GM23338 (cell line): ENCODE results near the gene SLC26A11. TPM values are rescaled to one million over a fixed set of nuclear protein-coding genes. Genes with fewer than 3 reads are reported as not detected.
A peak's percentile ranks its signal among the peaks of the same experiment; 100 is the strongest.

Experiments
- ATAC-seq: fragments of 200-7000 bp; cut with Tn5 transposase; 3 replicates; pipeline ENCODE4 v1.9.1; 2020
- DNase-seq: peaks from one replicate; pipeline ENCODE4 v3.0.0-alpha.2; 2015; ENCODE audit warnings: low spot score
- H2AFZ ChIP-seq: fragments of 200-600 bp; sonication (generic); 2 replicates; pipeline ENCODE4 v1.8.0; 2016; ENCODE audit warnings: antibody characterized with exemption, mild to moderate bottlenecking, moderate library complexity
- H3F3A ChIP-seq: fragments of 200-600 bp; sonication (generic); replicated peaks from 2 replicates; pipeline ENCODE4 v1.8.0; 2017; ENCODE audit warnings: antibody characterized with exemption, mixed run types, low read depth
- H3K27ac ChIP-seq: fragments of 200-600 bp; sonication (generic); 2 replicates; pipeline ENCODE4 v1.6.1; 2016; ENCODE audit warnings: low read depth
- H3K27me3 ChIP-seq: fragments of 200-600 bp; sonication (generic); 2 replicates; pipeline ENCODE4 v1.8.0; 2016; ENCODE audit warnings: mild to moderate bottlenecking, mixed run types, moderate library complexity; ENCODE audit not compliant: insufficient read depth
- H3K36me3 ChIP-seq: fragments of 200-600 bp; sonication (generic); 2 replicates; pipeline ENCODE4 v1.8.0; 2016; ENCODE audit warnings: mild to moderate bottlenecking; ENCODE audit not compliant: insufficient read depth
- H3K4me1 ChIP-seq: fragments of 200-600 bp; sonication (generic); 2 replicates; pipeline ENCODE4 v1.8.0; 2016; ENCODE audit warnings: mild to moderate bottlenecking, moderate library complexity; ENCODE audit not compliant: insufficient read depth
- H3K4me2 ChIP-seq: fragments of 200-600 bp; sonication (generic); 2 replicates; pipeline ENCODE4 v1.7.1; 2017; ENCODE audit warnings: mixed run types
- H3K4me3 ChIP-seq: fragments of 200-600 bp; sonication (generic); 2 replicates; pipeline ENCODE4 v1.6.1; 2016; ENCODE audit warnings: mixed run types
- H3K79me2 ChIP-seq: fragments of 200-600 bp; sonication (generic); replicated peaks from 2 replicates; pipeline ENCODE4 v1.8.0; 2017; ENCODE audit warnings: mild to moderate bottlenecking; ENCODE audit not compliant: insufficient read depth
- H3K9me2 ChIP-seq: fragments of 200-600 bp; sonication (generic); 2 replicates; pipeline ENCODE4 v1.8.0; 2017; ENCODE audit not compliant: insufficient read depth
- H4K20me1 ChIP-seq: fragments of 200-600 bp; sonication (generic); replicated peaks from 2 replicates; pipeline ENCODE4 v1.8.0; 2017; ENCODE audit warnings: mild to moderate bottlenecking; ENCODE audit not compliant: insufficient read depth
- H3K27ac Mint-ChIP-seq: 2 replicates; pipeline ENCODE4 v1.8.0; 2020; ENCODE audit warnings: inconsistent platforms, mild to moderate bottlenecking, moderate library complexity, mixed read lengths
- H3K27me3 Mint-ChIP-seq: 3 replicates; pipeline ENCODE4 v1.8.0; 2022; ENCODE audit warnings: low read depth, mild to moderate bottlenecking, moderate library complexity, mixed read lengths, inconsistent platforms; ENCODE audit not compliant: insufficient read depth, poor library complexity
- H3K36me3 Mint-ChIP-seq: 3 replicates; pipeline ENCODE4 v1.8.0; 2021; ENCODE audit warnings: low read depth, mild to moderate bottlenecking, inconsistent platforms, moderate library complexity, mixed read lengths
- H3K4me1 Mint-ChIP-seq: 3 replicates; pipeline ENCODE4 v1.8.0; 2020; ENCODE audit warnings: mild to moderate bottlenecking, inconsistent platforms, mixed read lengths
- H3K4me3 Mint-ChIP-seq: 3 replicates; pipeline ENCODE4 v1.8.0; 2021; ENCODE audit warnings: moderate library complexity, mild to moderate bottlenecking, inconsistent platforms, mixed read lengths
- H3K9me3 Mint-ChIP-seq: 3 replicates; pipeline ENCODE4 v1.8.0; 2020; ENCODE audit warnings: moderate library complexity, mild to moderate bottlenecking, inconsistent platforms, mixed read lengths
- CREB1 ChIP-seq: fragments of 250-450 bp; sonication (Bioruptor Pico); IDR thresholded peaks from 2 replicates; pipeline ENCODE4 v1.5.0; 2020; ENCODE audit warnings: low read depth, mild to moderate bottlenecking, moderate library complexity
- ETS1 ChIP-seq: IDR thresholded peaks from 2 replicates; pipeline ENCODE4 v1.6.1; 2016; ENCODE audit warnings: antibody characterized with exemption
- EZH2 ChIP-seq: fragments of 200-600 bp; sonication (generic); IDR thresholded peaks from one replicate; pipeline ENCODE4 v1.8.0; 2017; ENCODE audit warnings: antibody characterized with exemption, mild to moderate bottlenecking, low read depth; ENCODE audit not compliant: unreplicated experiment
- EZH2phosphoT487 ChIP-seq: fragments of 200-600 bp; sonication (generic); IDR thresholded peaks from one replicate; pipeline ENCODE4 v1.8.1; 2018; ENCODE audit warnings: antibody characterized with exemption; ENCODE audit not compliant: unreplicated experiment
- JUNB ChIP-seq: IDR thresholded peaks from one replicate; pipeline ENCODE4 v1.6.1; 2016; ENCODE audit warnings: antibody characterized with exemption; ENCODE audit not compliant: unreplicated experiment
- NANOG ChIP-seq: IDR thresholded peaks from 2 replicates; pipeline ENCODE4 v1.6.1; 2016; ENCODE audit warnings: antibody characterized with exemption, borderline replicate concordance
- POLR2AphosphoS5 ChIP-seq: IDR thresholded peaks from 2 replicates; pipeline ENCODE4 v1.6.1; 2016; ENCODE audit warnings: antibody characterized with exemption, low read depth
- ZNF114 ChIP-seq: fragments of 250-450 bp; sonication (Bioruptor Pico); IDR thresholded peaks from 2 replicates; pipeline ENCODE4 v1.5.0; 2020; ENCODE audit warnings: mild to moderate bottlenecking, moderate library complexity
- ZNF331 ChIP-seq: fragments of 250-450 bp; sonication (Bioruptor Pico); IDR thresholded peaks from 2 replicates; pipeline ENCODE4 v1.5.0; 2020; ENCODE audit warnings: low read depth, mild to moderate bottlenecking, moderate library complexity
- long read RNA-seq: library from polyadenylated mRNA; unstranded; transcript quantifications from one replicate; pipeline ENCODE4 v2.0.0, GENCODE V29; 2020; ENCODE audit not compliant: unreplicated experiment
- polyA plus RNA-seq: library from polyadenylated mRNA; unstranded; fragments of >200 nt; fragmentation: Nextera tagmentation; extraction: Ambion mirVana; gene quantifications from 2 replicates; pipeline ENCODE4 v1.2.1, GENCODE V29; 2016
- total RNA-seq: library from RNA; depleted of rRNA; stranded (reverse); fragments of >200 nt; shearing (Covaris generic); gene quantifications from 2 replicates; pipeline ENCODE4 v1.2.3, GENCODE V29; 2014; rRNA removed
- TF ChIP-seq, protein P1 (sequence below): IDR thresholded peaks from one replicate; pipeline ENCODE4 v1.6.1; 2018; ENCODE audit warnings: antibody characterized with exemption; ENCODE audit not compliant: unreplicated experiment

Gene SLC26A11
- total RNA-seq (16.1 and 23.0 TPM in 2 replicates), polyA plus RNA-seq (10.8 and 10.9 TPM in 2 replicates)
- long read RNA-seq, partial matches to known transcripts: 0 of 5 reads
- long read RNA-seq, other reads (novel, unspliced or antisense): 2 of 5 reads

- ATAC-seq (peak; percentile 89), DNase-seq (peak; percentile 94)
- peaks cover 7% of the 10 kb centered on the region; the same call in 1 of the 2 replicates for H3K4me1 ChIP-seq
- peak within 1 kb of the TSS; percentile 94 for H2AFZ ChIP-seq
- peaks cover 7% of the 10 kb centered on the region for H3K27me3 Mint-ChIP-seq
- H3K9me2 ChIP-seq: no peaks in the 10 kb centered on the region
- H3K27ac Mint-ChIP-seq: peak within 1 kb of the TSS; percentile 52; the same call in 1 of the 2 replicates
- H3K36me3 ChIP-seq: no peaks in the 10 kb centered on the region
- no peaks in the 10 kb centered on the region for H3K27me3 ChIP-seq
- H4K20me1 ChIP-seq: no peaks in the 10 kb centered on the region
- H3F3A ChIP-seq: peaks cover 7% of the 10 kb centered on the region; the same call in 1 of the 2 replicates
- H3K36me3 Mint-ChIP-seq: peaks cover 28% of the 10 kb centered on the region
- peaks cover 7% of the 10 kb centered on the region; the same call in 1 of the 2 replicates for H3K79me2 ChIP-seq
- H3K4me3 Mint-ChIP-seq: peak within 1 kb of the TSS; percentile 94
- no peak within 1 kb of the TSS for H3K27ac ChIP-seq
- TF ChIP-seq POLR2AphosphoS5 (peak; percentile 80), ZNF331 (CRISPR knock-in tag) (no peak)
- H3K9me3 Mint-ChIP-seq: no peaks in the 10 kb centered on the region; the same call in 2 of the 3 replicates
- H3K4me2 ChIP-seq: peak within 1 kb of the TSS; percentile 97
- peaks cover 20% of the 10 kb centered on the region for H3K4me1 Mint-ChIP-seq
- H3K4me3 ChIP-seq: peak within 1 kb of the TSS; percentile 93
These were observed at the start of gene SLC26A11, which contains the start of gene SGSH for GRCh38 chr17:80220054-80220735. SLC26A11 (plus strand) TSS chr17:80220427; CDS start chr17:80221561, 1,134 bp downstream. SGSH (minus strand) TSS chr17:80220333; CDS start chr17:80220313, 20 bp downstream.

DNA sequence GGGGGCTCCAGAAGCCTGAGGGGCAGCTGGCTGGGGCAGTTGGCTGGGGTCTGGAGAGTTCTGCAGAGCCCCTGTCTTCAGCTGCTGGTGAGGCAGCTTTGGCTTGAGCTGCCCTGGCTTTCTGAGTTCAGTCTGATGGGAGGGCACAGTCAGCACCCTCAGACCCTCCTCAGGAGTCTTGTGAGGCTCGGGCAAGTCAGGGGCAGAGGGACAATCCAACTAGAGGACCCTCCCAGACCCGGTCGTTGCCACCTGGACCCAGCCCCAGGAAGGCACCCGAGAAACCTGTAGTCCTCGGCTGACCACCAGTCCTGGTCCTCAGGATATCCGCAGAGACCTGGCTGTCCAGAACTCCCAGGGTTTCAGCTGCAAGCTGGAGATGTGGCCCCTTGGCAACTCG lies 48.5 kb upstream of the SLC26A11 start:
- Mint-ChIP-seq H3K4me3 (no peak overlapping the region), H3K4me1 (peaks cover 4% of the 10 kb centered on the region), H3K27ac (no peak overlapping the region), H3K27me3 (peaks cover 19% of the 10 kb centered on the region), H3K36me3 (no peaks in the 10 kb centered on the region), H3K9me3 (no peaks in the 10 kb centered on the region)
- Histone ChIP-seq H2AFZ (peak overlapping the region; percentile 69; the same call in 1 of the 2 replicates), H3K36me3 (no peaks in the 10 kb centered on the region), H3K4me1 (no peaks in the 10 kb centered on the region), H3K9me2 (no peaks in the 10 kb centered on the region), H3K4me3 (no peak overlapping the region), H3K79me2 (no peaks in the 10 kb centered on the region), H3K27me3 (no peaks in the 10 kb centered on the region), H3K4me2 (no peak overlapping the region), H4K20me1 (no peaks in the 10 kb centered on the region), H3K27ac (no peak overlapping the region), H3F3A (no peaks in the 10 kb centered on the region)
- ATAC-seq: no peak
- DNase-seq: no peak
- no peak for TF ChIP-seq ETS1

- ATAC-seq (no peak), DNase-seq (no peak)
- peaks cover 4% of the 10 kb centered on the region for H3K4me1 Mint-ChIP-seq
- no peaks in the 10 kb centered on the region for H3K36me3 Mint-ChIP-seq
- Histone ChIP-seq H3K4me1 (no peaks in the 10 kb centered on the region), H3F3A (no peaks in the 10 kb centered on the region), H2AFZ (no peak overlapping the region), H3K36me3 (no peaks in the 10 kb centered on the region), H4K20me1 (no peaks in the 10 kb centered on the region), H3K27ac (no peak overlapping the region), H3K27me3 (no peaks in the 10 kb centered on the region), H3K9me2 (no peaks in the 10 kb centered on the region), H3K4me2 (no peak overlapping the region), H3K4me3 (no peak overlapping the region), H3K79me2 (no peaks in the 10 kb centered on the region)
- H3K27me3 Mint-ChIP-seq: peaks cover 12% of the 10 kb centered on the region
- no peak overlapping the region for H3K4me3 Mint-ChIP-seq
- H3K9me3 Mint-ChIP-seq: no peaks in the 10 kb centered on the region
- no peak overlapping the region for H3K27ac Mint-ChIP-seq
- TF ChIP-seq NANOG (no peak), JUNB (no peak), EZH2phosphoT487 (no peak), CREB1 (CRISPR knock-in tag) (no peak), ZNF114 (no peak), ETS1 (no peak), POLR2AphosphoS5 (no peak), ZNF331 (CRISPR knock-in tag) (no peak), EZH2 (no peak)
- TF ChIP-seq, protein P1, sequence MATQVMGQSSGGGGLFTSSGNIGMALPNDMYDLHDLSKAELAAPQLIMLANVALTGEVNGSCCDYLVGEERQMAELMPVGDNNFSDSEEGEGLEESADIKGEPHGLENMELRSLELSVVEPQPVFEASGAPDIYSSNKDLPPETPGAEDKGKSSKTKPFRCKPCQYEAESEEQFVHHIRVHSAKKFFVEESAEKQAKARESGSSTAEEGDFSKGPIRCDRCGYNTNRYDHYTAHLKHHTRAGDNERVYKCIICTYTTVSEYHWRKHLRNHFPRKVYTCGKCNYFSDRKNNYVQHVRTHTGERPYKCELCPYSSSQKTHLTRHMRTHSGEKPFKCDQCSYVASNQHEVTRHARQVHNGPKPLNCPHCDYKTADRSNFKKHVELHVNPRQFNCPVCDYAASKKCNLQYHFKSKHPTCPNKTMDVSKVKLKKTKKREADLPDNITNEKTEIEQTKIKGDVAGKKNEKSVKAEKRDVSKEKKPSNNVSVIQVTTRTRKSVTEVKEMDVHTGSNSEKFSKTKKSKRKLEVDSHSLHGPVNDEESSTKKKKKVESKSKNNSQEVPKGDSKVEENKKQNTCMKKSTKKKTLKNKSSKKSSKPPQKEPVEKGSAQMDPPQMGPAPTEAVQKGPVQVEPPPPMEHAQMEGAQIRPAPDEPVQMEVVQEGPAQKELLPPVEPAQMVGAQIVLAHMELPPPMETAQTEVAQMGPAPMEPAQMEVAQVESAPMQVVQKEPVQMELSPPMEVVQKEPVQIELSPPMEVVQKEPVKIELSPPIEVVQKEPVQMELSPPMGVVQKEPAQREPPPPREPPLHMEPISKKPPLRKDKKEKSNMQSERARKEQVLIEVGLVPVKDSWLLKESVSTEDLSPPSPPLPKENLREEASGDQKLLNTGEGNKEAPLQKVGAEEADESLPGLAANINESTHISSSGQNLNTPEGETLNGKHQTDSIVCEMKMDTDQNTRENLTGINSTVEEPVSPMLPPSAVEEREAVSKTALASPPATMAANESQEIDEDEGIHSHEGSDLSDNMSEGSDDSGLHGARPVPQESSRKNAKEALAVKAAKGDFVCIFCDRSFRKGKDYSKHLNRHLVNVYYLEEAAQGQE: no peak
These were observed 47.1 kb upstream of the SLC26A11 start for GRCh38 chr17:80173126-80173525.
